Activated CD8-positive, alpha-beta memory T cell treated with anti-CD3 and anti-CD28 coated beads, Interleukin-2, amount 50 U/mL, for 1 hour (primary cell): Measurements from ENCODE around the gene SCN9A.

ENCODE experiments used
- DNase-seq: peaks from one replicate; pipeline ENCODE4 v3.0.0-alpha.2; 2020; ENCODE audit errors: extremely low read depth

The SCN9A gene

GRCh38 chr2:166180951-166181812, 194.6 kb downstream of the SCN9A start:
- DNase-seq: no peak

- no peak for DNase-seq
Measured at GRCh38 chr2:166179201-166179600, 196.5 kb downstream of the SCN9A start.

- no peak for DNase-seq
Measured at GRCh38 chr2:166173263-166173662, 202.5 kb downstream of the SCN9A start.

GRCh38 chr2:166171216-166171615, 204.5 kb downstream of the SCN9A start:
- DNase-seq: no peak

- DNase-seq: no peak
Measured at GRCh38 chr2:166170356-166170755, 205.4 kb downstream of the SCN9A start.

GRCh38 chr2:166167449-166167848, 208.3 kb downstream of the SCN9A start:
- no peak for DNase-seq

- DNase-seq: no peak
Measured at GRCh38 chr2:166163775-166164174, 212.0 kb downstream of the SCN9A start.

- DNase-seq: no peak
Measured at GRCh38 chr2:166158546-166158945, 217.2 kb downstream of the SCN9A start.

- DNase-seq: no peak
Measured at GRCh38 chr2:166157578-166157977, 218.2 kb downstream of the SCN9A start.

GRCh38 chr2:166156985-166157490, 218.7 kb downstream of the SCN9A start:
- DNase-seq: no peak

- DNase-seq: no peak
Measured at GRCh38 chr2:166155589-166155988, 220.2 kb downstream of the SCN9A start.

GRCh38 chr2:166154685-166155338, 220.9 kb downstream of the SCN9A start:
- no peak for DNase-seq

- no peak for DNase-seq
Measured at GRCh38 chr2:166152064-166152463, 223.7 kb downstream of the SCN9A start.

- no peak for DNase-seq
Measured at GRCh38 chr2:166148500-166149400, 227.0 kb downstream of the SCN9A start.

GRCh38 chr2:166147883-166148282, 227.9 kb downstream of the SCN9A start:
- DNase-seq: no peak
